ENCODE results near the gene ALDH4A1. TPM values are rescaled to one million over a fixed set of nuclear protein-coding genes. Genes with fewer than 3 reads are reported as not detected.

Gene ALDH4A1
- total RNA-seq, 6 donors from 2014 or later: 5.7 to 13.4 (median 11.5) TPM

DNA sequence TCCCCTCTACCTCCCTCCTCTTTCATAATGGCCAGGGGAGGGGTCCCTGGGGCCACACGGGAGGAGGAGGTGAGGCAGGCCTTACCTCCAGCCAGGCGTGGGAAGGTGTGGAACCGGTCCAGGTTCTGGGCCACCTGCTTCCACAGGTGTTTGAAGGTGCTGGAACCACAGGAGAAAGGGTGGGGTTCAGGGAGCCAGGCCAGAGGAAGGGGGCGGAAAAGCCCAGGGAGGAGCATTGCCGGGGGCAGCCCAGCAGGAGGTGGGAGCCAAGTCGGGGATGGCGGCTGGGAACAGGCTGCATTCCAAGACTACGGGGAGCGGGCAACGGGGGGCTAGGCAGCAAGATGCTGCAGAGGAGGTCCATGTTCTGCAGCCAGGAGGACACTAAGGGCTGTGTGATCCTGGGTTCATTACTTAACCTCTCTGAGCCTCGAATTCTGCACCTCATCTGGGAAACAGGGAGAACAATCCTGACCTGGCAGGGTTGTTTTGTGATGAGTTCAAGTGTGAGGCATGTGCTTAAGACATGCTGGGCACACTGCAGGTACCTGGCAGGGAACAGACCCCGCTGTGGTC lies 23.1 kb downstream of the ALDH4A1 start:
- no peak overlapping the region for H3K27ac ChIP-seq
- TF ChIP-seq POLR2A (IDR thresholded peaks at IDR 0.05): no peak
- no peak for TF ChIP-seq EP300 (IDR thresholded peaks at IDR 0.05)
- TF ChIP-seq, protein P1, sequence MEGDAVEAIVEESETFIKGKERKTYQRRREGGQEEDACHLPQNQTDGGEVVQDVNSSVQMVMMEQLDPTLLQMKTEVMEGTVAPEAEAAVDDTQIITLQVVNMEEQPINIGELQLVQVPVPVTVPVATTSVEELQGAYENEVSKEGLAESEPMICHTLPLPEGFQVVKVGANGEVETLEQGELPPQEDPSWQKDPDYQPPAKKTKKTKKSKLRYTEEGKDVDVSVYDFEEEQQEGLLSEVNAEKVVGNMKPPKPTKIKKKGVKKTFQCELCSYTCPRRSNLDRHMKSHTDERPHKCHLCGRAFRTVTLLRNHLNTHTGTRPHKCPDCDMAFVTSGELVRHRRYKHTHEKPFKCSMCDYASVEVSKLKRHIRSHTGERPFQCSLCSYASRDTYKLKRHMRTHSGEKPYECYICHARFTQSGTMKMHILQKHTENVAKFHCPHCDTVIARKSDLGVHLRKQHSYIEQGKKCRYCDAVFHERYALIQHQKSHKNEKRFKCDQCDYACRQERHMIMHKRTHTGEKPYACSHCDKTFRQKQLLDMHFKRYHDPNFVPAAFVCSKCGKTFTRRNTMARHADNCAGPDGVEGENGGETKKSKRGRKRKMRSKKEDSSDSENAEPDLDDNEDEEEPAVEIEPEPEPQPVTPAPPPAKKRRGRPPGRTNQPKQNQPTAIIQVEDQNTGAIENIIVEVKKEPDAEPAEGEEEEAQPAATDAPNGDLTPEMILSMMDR (IDR thresholded peaks at IDR 0.05): no peak
- no peak for TF ChIP-seq POLR2AphosphoS5 (IDR thresholded peaks at IDR 0.05)
- peaks cover 0 to 5% (median 2%) of the 10 kb centered on the region in 4 donors for H3K4me1 ChIP-seq
- 84 to 90% methylated on average over 12 of the region's 12 CpGs for WGBS, 2 donors
- H3K9me3 ChIP-seq: no peaks in the 10 kb centered on the region
- H3K36me3 ChIP-seq: peaks cover 0 to 19% (median 8%) of the 10 kb centered on the region in 4 donors
- no peaks in the 10 kb centered on the region for H3K27me3 ChIP-seq
- ATAC-seq (ENCODE audit: low FRiP score in 2 of 2): no peak
- no peak for DNase-seq
- no peak overlapping the region for H3K4me3 ChIP-seq

DNA sequence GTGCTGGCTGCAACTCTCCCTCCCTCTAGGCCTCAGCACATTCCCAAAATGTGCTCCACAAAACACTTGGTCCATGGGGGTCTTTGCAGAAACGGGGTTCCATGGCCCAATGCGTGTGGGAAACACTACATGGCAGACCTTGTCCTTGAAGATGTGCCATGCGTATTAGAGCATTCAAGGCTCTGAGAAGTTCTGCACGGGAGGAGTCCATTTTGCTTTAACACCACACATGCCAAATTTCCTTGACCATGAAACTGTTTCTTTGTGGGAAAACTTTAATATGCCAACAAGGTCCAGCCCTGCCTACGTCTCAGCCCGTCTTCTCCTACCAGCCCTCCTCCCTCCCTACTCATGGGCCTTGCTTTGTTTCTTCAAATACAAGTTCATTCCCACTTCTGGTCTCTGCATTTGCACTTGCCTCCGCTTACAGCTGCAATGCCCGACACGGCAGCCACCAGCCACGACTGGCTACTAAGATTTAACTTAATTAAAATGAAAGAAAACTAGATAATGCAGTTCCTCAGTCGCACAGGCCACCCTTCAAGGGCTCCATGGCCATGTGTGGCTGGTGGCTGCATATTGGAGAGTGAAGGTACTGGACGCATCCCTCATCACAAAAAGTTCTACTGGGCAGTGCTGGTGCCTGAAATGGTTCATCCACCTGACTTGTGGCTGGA lies 23.7 kb downstream of the ALDH4A1 start:
- WGBS, 2 donors: 83 to 85% methylated on average over 11 to 12 of the region's 12 CpGs
- peaks cover 0 to 25% (median 8%) of the 10 kb centered on the region in 4 donors for H3K36me3 ChIP-seq
- TF ChIP-seq POLR2A (IDR thresholded peaks at IDR 0.05): no peak
- no peak for TF ChIP-seq EP300 (IDR thresholded peaks at IDR 0.05)
- no peak for TF ChIP-seq POLR2AphosphoS5 (IDR thresholded peaks at IDR 0.05)
- TF ChIP-seq, protein P1 (IDR thresholded peaks at IDR 0.05): no peak

DNA sequence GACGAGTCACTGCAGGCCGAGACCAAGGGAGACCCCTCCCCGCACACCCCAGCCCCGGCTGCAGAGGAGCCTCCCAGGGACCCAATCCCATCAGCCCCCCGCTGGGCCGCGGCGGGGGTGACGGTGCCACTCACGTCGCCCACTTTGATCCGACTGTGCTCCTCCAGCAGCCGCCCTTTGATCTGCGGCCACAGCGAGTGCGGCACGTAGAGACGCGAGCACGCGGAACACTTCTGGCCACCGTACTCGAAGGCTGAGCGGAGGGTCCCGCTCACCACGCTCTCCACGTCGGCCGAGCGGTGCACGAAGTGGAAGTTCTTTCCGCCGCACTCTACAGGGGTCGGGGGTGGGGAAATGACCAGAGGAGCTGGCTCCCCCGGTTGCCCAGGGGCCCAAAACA lies 25.1 kb downstream of the ALDH4A1 start:
- H3K27ac ChIP-seq: no peak overlapping the region
- ATAC-seq (ENCODE audit: low FRiP score in 2 of 2): no peak
- peak in 1 of 2 donors; percentile 79 for DNase-seq
- H3K27me3 ChIP-seq: no peaks in the 10 kb centered on the region
- no peaks in the 10 kb centered on the region for H3K9me3 ChIP-seq
- no peak for TF ChIP-seq EP300 (IDR thresholded peaks at IDR 0.05)
- no peak for TF ChIP-seq POLR2AphosphoS5 (IDR thresholded peaks at IDR 0.05)
- TF ChIP-seq, protein P1 (IDR thresholded peaks at IDR 0.05): no peak
- TF ChIP-seq POLR2A (IDR thresholded peaks at IDR 0.05): no peak
- H3K4me1 ChIP-seq: peaks cover 0 to 5% (median 2%) of the 10 kb centered on the region in 4 donors
- H3K36me3 ChIP-seq: peaks cover 0 to 16% (median 2%) of the 10 kb centered on the region in 4 donors
- WGBS, 2 donors: 90 to 93% methylated on average over 28 to 35 of the region's 35 CpGs
- H3K4me3 ChIP-seq: no peak overlapping the region

More for the DNA sequence above, 23.7 kb downstream of the ALDH4A1 start:
- DNase-seq: no peak
- Histone ChIP-seq H3K4me3 (no peak overlapping the region), H3K9me3 (no peaks in the 10 kb centered on the region), H3K4me1 (peaks cover 0 to 5% (median 2%) of the 10 kb centered on the region in 4 donors), H3K27me3 (no peaks in the 10 kb centered on the region), H3K27ac (no peak overlapping the region)
- no peak for ATAC-seq (ENCODE audit: low FRiP score in 2 of 2)

DNA sequence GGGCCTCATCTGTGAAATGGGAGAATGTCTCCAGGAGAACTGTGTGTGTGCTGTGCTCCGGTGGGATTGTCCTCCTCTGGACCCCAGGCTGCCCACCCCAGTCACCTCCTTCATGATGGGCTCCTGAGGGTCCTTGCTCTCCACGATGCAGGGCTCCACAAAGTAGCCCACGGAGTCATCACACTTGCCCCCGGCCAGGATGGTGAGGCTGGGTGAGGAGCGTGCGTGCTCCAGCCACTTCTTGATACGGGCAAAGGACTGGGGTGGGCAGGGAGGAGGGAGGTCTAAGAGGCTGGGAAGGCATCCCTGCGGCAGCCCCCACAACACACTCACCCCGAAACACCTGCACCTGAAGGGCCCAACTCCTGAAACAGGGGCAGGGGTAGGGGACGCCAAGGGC lies 26.1 kb downstream of the ALDH4A1 start:
- DNase-seq: no peak
- Histone ChIP-seq H3K27ac (no peak overlapping the region), H3K9me3 (no peaks in the 10 kb centered on the region), H3K4me1 (peaks cover 0 to 5% (median 2%) of the 10 kb centered on the region in 4 donors), H3K27me3 (no peaks in the 10 kb centered on the region), H3K4me3 (no peak overlapping the region), H3K36me3 (peaks cover 0 to 11% (median 3%) of the 10 kb centered on the region in 4 donors)
- TF ChIP-seq POLR2AphosphoS5 (IDR thresholded peaks at IDR 0.05): no peak
- TF ChIP-seq, protein P1 (IDR thresholded peaks at IDR 0.05): no peak
- TF ChIP-seq EP300 (IDR thresholded peaks at IDR 0.05): no peak
- no peak for TF ChIP-seq POLR2A (IDR thresholded peaks at IDR 0.05)
- 83 to 91% methylated on average over 9 to 10 of the region's 10 CpGs for WGBS, 2 donors
- no peak for ATAC-seq (ENCODE audit: low FRiP score in 2 of 2)
